Lower lobe of right lung (tissue), 2 donors: ENCODE measurements around the gene SETD3. TPM values are rescaled to one million over a fixed set of nuclear protein-coding genes. Genes with fewer than 3 reads are reported as not detected.

Source experiments
- ATAC-seq, 2 donors: fragments of 200-7000 bp; cut with Tn5 transposase; one replicate each; pipeline ENCODE4 v1.9.1; 2020 to 2022; ENCODE audit warnings: mild to moderate bottlenecking in 2 of 2, moderate library complexity in 2 of 2
- DNase-seq: peaks from one replicate; pipeline ENCODE4 v3.0.0-alpha.2; 2020
- H3K27ac ChIP-seq: fragments of 200-600 bp; one replicate; pipeline ENCODE4 v1.8.0; 2022
- H3K27me3 ChIP-seq: fragments of 200-600 bp; one replicate; pipeline ENCODE4 v1.8.0; 2022; ENCODE audit warnings: low read depth
- H3K36me3 ChIP-seq: fragments of 200-600 bp; one replicate; pipeline ENCODE4 v1.8.0; 2022; ENCODE audit warnings: mild to moderate bottlenecking
- H3K4me1 ChIP-seq: fragments of 200-600 bp; one replicate; pipeline ENCODE4 v1.8.0; 2022
- H3K4me3 ChIP-seq: fragments of 200-600 bp; one replicate; pipeline ENCODE4 v1.8.0; 2022; ENCODE audit warnings: mild to moderate bottlenecking
- H3K9me3 ChIP-seq: fragments of 200-600 bp; one replicate; pipeline ENCODE4 v1.8.0; 2022
- CTCF ChIP-seq: fragments of 200-600 bp; IDR thresholded peaks from one replicate; pipeline ENCODE4 v1.8.0; 2022; ENCODE audit warnings: antibody characterized with exemption, mild to moderate bottlenecking
- intact Hi-C: fragments of 100-400 bp; cut with DNase I; formaldehyde crosslinking; loops from one replicate; pipeline ENCODE4 v1.11.0; 2022
- total RNA-seq: library from RNA; stranded (reverse); fragmentation: NEBNext Ultra II Directional; extraction: Animal tissue kit (Norgen Biotek cat#: 25700); gene quantifications from one replicate; pipeline ENCODE4 v1.2.1, GENCODE V29; 2021
- donor health status: DM: no; HTN: yes; CAD: no; lungs with severe emphysema.

Gene SETD3
- total RNA-seq, 1 donor from 2014 or later, result 78.7 TPM

GRCh38 chr14:99441157-99441870, 39.3 kb downstream of the SETD3 start:
- Histone ChIP-seq H3K27ac (no peak overlapping the region), H3K36me3 (peaks cover 63% of the 10 kb centered on the region), H3K4me1 (peaks cover 13% of the 10 kb centered on the region), H3K4me3 (no peak overlapping the region), H3K27me3 (no peaks in the 10 kb centered on the region), H3K9me3 (no peaks in the 10 kb centered on the region)
- intact Hi-C loops, result no loop called here
- DNase-seq (no peak), ATAC-seq (no peak)
- no peak for TF ChIP-seq CTCF

GRCh38 chr14:99440278-99440677, 40.4 kb downstream of the SETD3 start:
- no peaks in the 10 kb centered on the region for H3K9me3 ChIP-seq
- TF ChIP-seq CTCF, result no peak
- peaks cover 19% of the 10 kb centered on the region for H3K4me1 ChIP-seq
- no peaks in the 10 kb centered on the region for H3K27me3 ChIP-seq
- H3K27ac ChIP-seq, result no peak overlapping the region
- H3K4me3 ChIP-seq, result no peak overlapping the region
- DNase-seq (no peak), ATAC-seq (no peak)
- intact Hi-C loops, result no loop called here
- H3K36me3 ChIP-seq, result peaks cover 53% of the 10 kb centered on the region

GRCh38 chr14:99437706-99438105, 43.0 kb downstream of the SETD3 start:
- TF ChIP-seq CTCF, result no peak
- Histone ChIP-seq H3K9me3 (no peaks in the 10 kb centered on the region), H3K27ac (peak overlapping the region; percentile 80), H3K27me3 (no peaks in the 10 kb centered on the region), H3K36me3 (peaks cover 44% of the 10 kb centered on the region), H3K4me3 (no peak overlapping the region), H3K4me1 (peaks cover 19% of the 10 kb centered on the region)
- ATAC-seq (no peak), DNase-seq (no peak)
- intact Hi-C loops, result no loop called here

GRCh38 chr14:99436247-99437180, 44.1 kb downstream of the SETD3 start:
- TF ChIP-seq CTCF, result no peak
- DNase-seq (no peak), ATAC-seq (peak; percentile 91 to 92)
- Histone ChIP-seq H3K36me3 (peaks cover 32% of the 10 kb centered on the region), H3K27me3 (no peaks in the 10 kb centered on the region), H3K4me1 (peaks cover 19% of the 10 kb centered on the region), H3K4me3 (no peak overlapping the region), H3K9me3 (no peaks in the 10 kb centered on the region), H3K27ac (peak overlapping the region; percentile 80)
- intact Hi-C loops, result no loop called here

- H3K9me3 ChIP-seq, result no peaks in the 10 kb centered on the region
- peaks cover 24% of the 10 kb centered on the region for H3K36me3 ChIP-seq
- ATAC-seq (peak; percentile 67 to 77), DNase-seq (no peak)
- intact Hi-C loops, result no loop called here
- H3K4me1 ChIP-seq, result peaks cover 19% of the 10 kb centered on the region
- TF ChIP-seq CTCF, result no peak
- no peak overlapping the region for H3K4me3 ChIP-seq
- no peaks in the 10 kb centered on the region for H3K27me3 ChIP-seq
- peak overlapping the region; percentile 80 for H3K27ac ChIP-seq
Observed at GRCh38 chr14:99435327-99435726, 45.3 kb downstream of the SETD3 start.
